ENCODE data around the gene EEFSEC.

The EEFSEC gene

GRCh38 chr3:128349963-128350599, 196.8 kb downstream of the EEFSEC start:
- DNase-seq (ENCODE audit: low read depth in 2 of 2) = no peak

GRCh38 chr3:128351546-128351945, 198.3 kb downstream of the EEFSEC start:
- no peak for DNase-seq (ENCODE audit: low read depth in 2 of 2)

- DNase-seq (ENCODE audit: low read depth in 2 of 2) = no peak
Measured at GRCh38 chr3:128352326-128352725, 199.0 kb downstream of the EEFSEC start.

DNA sequence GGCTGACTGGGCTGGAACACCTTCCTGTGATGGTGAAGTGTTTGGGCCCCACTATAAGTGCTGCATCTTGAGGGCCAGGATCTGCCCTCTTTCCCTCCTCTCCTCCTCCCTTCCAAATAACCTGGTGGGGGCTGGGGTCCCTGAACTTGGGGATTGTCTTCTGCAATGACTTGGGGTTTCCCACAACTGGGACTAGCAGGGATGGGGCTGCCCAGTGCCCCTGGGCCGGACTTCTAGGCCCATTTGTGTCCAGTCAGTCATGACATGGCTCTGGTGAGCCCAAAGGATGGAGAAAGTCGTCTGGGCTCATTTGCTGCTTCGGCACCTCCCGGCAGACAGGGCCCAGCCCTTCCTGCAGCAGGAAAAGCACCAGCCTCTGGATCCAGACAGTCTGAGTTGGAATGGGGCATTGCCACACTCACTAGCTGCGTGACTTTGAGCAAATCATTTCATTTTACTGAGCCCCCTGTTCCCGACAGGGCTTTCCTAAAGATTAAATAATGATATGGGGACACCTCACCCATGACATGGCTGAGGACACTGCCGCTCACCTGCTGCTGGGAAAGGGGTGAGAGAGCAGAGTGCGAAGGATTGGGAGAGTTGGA, 200.2 kb downstream of the EEFSEC start:
- no peak for DNase-seq (ENCODE audit: low read depth in 2 of 2)

DNA sequence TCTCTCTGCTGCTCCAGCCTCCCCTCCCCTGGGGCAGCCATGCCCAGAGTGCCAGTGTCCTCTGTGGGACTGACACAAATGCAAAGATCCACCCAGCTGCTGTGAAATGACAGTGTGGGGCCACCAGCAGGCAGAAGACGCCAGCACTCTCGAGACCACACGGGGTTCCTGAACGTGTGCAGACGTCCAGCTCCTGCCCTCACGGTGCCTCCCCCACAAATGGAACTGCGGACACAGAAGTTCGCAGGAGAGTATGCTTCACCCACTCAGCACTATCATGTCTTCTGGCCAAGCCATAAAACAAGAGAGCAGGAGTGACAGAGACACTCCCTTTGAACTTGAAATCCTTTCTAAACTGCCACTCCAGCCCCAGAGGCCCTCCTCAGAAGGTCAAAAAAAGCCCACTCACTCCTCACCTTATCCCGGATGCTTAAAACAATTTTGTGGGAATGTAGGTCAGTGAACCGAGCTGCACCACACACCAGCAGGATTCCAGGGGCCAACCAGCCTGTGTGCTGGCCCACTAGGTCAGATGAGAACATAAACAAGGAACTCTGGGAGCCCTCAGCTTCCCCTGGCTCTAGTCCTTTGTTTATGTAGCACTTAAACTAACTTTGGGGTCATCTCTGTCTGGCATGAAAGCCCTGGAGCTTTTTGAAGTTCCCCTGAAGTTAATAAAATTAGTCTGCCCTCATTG, 200.9 kb downstream of the EEFSEC start:
- DNase-seq (ENCODE audit: low read depth in 2 of 2) = no peak

DNA sequence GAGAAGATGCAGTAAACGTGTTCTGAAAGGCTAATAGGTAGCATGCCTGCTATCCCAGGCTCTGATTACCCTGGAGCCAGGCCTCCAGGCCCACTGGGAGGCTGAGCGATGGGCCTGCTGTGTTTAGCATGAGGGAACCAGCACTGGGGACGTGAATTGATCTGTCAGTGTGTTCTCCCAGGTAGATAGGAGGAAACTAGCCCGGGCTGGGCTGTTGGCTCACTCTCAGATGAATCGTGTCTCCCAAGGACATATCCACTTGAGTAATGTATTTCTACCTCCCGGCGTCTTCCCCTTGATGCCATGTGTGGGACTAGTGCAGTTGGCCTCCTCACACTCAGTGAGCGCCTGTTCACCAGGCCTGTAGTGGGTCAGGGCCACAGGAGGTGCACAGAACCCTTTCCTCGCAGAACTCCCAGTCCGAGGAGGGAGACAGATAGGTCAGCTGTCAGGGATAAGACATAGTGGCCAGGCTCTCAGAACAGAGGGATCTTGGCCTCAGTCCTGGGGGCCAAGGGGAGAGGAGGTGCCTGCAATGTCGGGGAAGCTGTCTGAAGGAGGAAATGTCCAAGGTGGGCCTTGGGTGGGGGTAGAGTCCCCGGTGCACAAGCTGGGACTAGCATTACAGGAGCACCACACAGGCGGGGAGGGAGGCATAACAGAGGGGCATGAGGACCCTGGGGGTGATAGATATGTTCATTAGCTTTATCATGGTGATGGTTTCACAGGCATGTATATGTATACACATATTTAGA, 201.7 kb downstream of the EEFSEC start:
- DNase-seq (ENCODE audit: low read depth in 2 of 2) = no peak

DNA sequence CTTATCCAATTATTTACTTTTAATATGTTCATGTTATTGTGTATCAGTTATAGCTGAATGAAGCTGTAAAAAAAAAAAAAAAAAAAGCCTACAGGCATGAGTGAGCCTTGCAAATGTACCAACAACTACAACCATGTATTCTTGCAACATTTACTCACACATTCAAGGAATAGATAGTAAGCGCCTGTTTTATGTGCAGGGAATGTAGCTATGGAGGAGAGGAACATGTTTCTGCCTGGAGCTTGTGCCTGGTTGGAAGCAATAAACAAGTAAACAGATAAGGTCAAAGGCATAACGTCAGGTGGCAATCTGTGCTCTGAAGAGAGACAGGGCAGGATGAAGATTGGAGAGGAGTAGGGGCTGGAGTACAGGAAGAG, 202.2 kb downstream of the EEFSEC start:
- DNase-seq (ENCODE audit: low read depth in 2 of 2) = no peak

DNA sequence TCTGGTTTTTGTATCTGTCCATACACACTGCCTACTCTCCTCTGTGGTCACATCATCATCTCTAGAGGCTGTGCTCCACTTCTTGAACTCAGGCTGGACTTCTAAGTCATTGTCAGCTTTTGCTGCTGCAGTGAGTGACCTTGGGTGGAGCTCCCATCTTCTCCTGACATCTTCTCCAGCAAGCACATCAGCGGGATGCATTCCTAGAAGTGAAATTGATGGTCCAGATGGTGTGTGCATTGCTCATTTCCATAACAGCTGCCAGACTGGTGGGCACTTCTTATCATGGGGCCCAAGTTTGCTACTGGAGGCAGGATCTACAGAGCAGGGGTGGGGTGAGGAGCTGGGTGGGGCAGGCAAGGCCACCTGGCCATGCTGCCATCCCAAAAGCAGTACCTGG, 203.5 kb downstream of the EEFSEC start:
- DNase-seq (ENCODE audit: low read depth in 2 of 2) = no peak

DNA sequence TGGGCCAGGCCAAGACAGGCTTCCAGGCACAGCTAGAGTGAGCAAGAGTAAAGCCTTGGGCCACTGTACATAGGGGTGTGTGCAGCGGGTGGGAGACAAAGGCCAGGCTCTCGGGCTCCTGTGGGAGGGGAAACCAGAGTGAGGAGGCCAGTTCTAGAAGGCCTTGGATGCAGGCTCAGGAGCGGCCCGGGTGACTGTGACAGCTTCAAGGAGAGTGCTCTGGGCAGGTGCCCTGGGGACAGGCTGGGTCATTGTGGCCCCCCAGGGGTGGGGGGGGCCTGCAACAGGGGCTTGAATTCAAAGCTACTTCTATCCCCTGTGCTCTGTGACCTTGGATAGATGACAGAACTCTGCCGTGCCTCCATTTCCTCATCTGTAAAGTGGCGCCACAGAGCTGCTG, 204.3 kb downstream of the EEFSEC start:
- no peak for DNase-seq (ENCODE audit: low read depth in 2 of 2)

DNA sequence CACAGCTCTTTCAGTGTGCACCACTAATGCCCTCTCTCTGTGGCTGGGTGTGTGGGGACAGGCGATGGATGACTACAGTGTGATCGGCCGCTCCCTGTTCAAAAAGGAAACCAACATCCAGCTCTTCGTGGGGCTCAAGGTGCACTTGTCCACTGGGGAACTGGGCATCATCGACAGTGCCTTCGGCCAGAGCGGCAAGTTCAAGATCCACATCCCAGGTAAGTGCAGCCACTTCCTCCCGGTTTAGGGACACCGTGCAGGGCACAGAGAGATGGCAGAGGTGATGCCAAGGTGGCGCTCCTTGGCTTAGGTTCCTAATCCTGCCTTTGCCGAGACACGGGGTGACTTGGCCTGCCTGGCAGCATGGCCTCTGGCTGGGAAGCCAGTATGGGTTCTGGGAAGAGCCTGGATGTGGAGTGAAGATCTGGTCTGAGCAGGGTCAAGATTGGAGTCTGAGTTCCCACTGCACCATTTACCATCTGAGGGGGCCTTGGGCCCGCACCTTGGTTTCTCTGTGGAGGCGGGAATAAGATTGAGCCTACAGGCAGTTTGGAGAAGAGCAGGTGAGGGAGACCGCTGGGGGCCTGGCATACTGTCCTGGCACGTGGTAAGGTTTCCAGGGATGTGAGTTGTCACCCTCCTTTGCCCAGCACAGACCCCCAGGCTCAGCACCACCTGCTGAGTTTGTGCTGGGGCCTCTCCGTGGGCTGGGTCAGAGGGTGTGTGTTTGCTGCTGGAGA, 205.0 kb downstream of the EEFSEC start:
- no peak for DNase-seq (ENCODE audit: low read depth in 2 of 2)

GRCh38 chr3:128359060-128359664, 205.9 kb downstream of the EEFSEC start:
- no peak for DNase-seq (ENCODE audit: low read depth in 2 of 2)

DNA sequence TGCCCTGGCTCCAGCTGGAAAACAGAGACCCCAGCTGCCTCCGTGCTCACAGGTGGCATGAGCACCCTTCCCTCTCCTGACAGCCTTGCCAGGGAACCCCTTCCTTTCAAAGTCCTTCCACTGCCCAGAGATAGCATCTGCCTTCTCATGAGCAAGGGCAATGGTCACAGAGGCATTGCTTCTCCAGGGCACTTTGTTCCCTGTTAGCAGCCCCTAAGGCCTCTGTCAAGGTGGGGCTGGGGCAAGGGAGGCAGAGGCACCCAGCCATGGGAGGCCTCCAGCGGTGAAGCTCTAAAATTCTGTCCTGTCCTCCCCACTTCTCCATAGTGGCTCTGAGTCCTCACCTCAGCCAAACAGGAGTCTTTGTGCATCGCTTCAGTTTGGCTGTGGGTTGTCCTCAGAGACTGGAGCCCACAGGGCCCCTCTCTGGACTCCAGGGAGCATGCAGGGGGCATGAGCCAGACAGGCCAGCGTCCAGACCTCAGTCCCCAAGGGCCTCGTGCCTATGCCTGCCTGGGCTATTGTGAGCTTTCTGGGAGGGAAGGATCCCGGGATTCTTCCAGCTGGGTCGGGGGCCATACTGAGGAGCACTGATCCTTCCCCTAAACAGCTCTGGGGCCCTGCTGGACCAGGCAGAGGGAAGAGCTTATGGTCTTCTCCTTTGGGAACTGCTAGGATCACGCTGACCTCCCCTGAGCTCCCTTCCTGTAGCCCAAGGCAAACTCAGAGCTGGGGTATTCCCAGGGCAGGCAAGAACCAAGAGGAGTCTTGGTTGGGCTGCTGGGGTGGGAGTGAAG, 206.8 kb downstream of the EEFSEC start:
- no peak for DNase-seq (ENCODE audit: low read depth in 2 of 2)

GRCh38 chr3:128360705-128361271, 207.5 kb downstream of the EEFSEC start:
- no peak for DNase-seq (ENCODE audit: low read depth in 2 of 2)

DNA sequence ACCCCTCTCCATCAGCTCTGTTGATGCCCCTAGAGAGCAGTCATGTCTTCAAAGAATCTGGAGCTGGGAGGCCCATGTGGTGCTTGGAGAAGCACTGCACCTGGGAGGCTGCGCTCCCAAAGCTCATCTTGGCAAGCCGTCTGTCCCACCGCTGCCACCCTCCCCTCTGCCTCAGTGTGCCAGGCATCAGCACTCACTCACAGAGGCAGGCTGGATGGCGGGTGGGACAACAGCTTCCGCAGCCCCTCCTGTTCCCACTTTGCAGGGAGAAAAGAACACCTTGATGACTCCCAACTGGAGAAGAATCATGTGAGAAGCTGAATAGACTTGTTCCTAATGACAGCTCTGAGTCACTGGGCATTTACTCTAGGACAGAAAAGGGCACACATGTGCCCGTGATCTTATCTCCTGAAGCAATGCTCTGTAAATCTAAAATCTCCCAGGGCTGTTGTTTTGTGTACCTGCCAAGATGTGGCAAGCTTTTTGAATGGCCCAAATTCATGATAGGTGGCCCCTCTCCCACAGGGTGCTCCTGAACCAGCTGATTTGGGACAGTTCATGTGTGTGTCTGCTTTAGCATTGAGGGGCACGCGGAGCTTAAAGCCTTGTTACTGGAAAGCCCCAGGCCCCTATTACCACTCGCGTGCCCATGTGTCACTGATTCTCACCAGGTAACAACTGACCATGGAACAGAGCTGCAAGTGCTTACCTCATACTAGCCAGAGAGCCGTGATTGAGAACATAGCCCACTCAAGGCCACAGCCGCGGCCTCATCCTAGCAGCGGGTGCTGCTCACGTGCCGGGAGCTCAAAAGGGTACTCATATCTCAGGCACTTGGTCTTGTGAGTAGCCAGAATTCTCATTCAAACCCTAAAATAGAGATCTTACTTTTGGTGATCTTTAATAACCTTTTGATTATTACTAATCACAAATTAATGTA, 209.0 kb downstream of the EEFSEC start:
- no peak for DNase-seq (ENCODE audit: low read depth in 2 of 2)

DNA sequence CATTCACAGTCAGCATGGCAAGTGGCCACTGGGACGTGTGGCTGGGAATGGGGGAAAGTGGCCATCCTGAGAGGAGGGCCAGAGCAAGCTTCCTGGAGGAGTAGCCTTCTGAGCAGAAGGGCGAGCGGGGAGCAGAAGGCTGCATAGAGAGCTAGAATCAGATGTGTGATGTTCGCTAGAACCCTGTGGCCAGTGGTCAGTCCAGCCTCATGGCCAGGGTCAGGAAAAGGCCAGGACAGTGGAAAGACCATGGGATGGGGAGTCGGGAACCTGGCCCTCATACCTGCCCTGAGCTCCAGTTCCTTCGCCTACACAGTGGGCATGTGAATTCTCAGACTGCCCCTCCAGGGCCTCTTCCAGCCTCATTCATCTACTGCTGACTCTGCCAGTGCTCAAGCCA, 211.0 kb downstream of the EEFSEC start:
- DNase-seq (ENCODE audit: low read depth in 2 of 2) = no peak

GRCh38 chr3:128364808-128365360, 211.6 kb downstream of the EEFSEC start:
- no peak for DNase-seq (ENCODE audit: low read depth in 2 of 2)

- DNase-seq (ENCODE audit: low read depth in 2 of 2) = no peak
Measured at GRCh38 chr3:128366136-128366535, 212.9 kb downstream of the EEFSEC start.

DNA sequence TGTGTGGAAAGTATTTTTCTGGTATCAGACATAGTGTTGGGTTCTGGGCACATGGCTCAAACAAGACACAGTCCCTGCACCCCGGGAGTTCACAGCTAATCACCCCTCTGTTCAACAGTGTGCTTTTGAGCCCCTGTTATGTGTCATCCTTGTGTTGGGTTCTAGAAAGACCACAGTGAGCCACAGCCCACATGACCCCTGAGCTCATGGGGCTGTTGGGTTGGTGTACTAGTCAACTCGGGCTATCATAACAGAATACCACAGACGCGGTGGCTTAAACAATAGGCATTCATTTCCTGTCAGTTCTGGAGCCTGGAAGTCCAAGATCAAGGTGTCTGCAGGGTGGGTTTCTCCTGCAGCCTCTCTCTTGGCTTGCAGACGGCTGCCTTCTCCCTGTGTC, 213.4 kb downstream of the EEFSEC start:
- no peak for DNase-seq (ENCODE audit: low read depth in 2 of 2)

DNA sequence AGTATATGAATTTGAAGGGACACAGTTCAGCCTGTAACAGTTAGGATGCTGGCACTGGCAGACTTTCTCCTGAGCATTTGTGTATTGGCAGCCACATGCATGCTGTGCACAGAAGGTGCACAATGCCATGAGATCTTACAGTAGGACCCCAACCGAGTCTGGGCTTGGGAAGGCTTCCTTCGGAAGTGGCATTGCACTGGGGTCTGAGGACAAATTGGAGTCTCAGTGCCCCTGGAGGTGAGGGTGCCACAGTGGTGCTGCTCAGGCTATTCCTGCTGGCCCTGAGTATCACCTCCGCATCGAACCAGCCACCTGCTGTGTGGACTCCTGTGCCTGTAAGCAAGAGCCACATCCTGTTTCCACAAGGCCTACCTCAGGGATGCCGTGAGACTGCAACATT, 213.9 kb downstream of the EEFSEC start:
- DNase-seq (ENCODE audit: low read depth in 2 of 2) = no peak

Data from stimulated activated CD4-positive, alpha-beta T cell treated with anti-CD3 and anti-CD28 coated beads, Interleukin-1b, Interleukin-23, amount 100 ng/mL, for 4 hours (primary cell).